GM21825 (cell line): ENCODE data around the gene C19orf18.

Experiments
- ATAC-seq: cut with Tn5 transposase; IDR thresholded peaks from one replicate; pipeline ENCODE4 v1.9.1; 2021; ENCODE audit warnings: mild to moderate bottlenecking, moderate library complexity; ENCODE audit not compliant: unreplicated experiment

Gene C19orf18

GRCh38 chr19:57949296-57949695 lies 25.0 kb downstream of the C19orf18 start:
- no peak for ATAC-seq

DNA sequence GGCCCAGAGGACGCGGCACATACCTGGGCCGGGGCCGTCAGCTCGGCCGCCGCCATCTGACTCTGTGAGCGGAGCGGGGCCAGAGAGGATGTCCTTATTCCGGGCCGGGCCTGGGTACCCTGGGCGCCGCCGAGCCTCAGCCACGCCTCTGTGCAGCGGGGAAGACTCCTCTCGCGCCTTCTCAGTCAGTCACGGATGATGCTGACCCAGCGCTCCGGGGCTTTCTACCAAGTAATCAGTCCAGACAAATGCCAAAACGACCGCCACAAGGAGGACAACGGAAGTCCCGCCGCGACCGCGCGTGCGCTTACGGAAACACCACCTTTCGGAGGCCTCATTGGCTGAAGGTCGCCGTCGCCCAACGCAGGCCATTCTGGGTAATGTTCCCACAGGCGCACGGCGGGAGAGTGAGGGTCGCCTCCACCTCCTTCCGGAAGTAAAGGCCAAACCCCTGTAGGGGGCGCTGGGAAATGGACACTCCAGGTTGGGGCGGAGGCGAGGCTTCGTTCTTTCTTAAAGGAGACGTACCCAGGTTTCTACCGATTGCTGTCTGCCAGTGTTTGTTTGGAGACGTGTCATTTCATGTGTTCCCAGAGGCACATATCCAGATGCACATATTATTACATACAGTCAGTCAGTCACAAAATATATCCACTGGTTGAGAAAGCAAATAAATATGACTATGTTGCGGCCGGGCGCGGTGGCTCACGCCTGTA lies 26.8 kb downstream of the C19orf18 start, which contains the start of gene ZNF256:
ZNF256 (minus strand) TSS at position 288 of the 716 bp plus-strand sequence; CDS start at position 56, 232 bp downstream.
- ATAC-seq: peak; percentile 87

- no peak for ATAC-seq
Measured at GRCh38 chr19:57947088-57947418, 27.3 kb downstream of the C19orf18 start.

- no peak for ATAC-seq
Measured at GRCh38 chr19:57946316-57946715, 28.0 kb downstream of the C19orf18 start.

DNA sequence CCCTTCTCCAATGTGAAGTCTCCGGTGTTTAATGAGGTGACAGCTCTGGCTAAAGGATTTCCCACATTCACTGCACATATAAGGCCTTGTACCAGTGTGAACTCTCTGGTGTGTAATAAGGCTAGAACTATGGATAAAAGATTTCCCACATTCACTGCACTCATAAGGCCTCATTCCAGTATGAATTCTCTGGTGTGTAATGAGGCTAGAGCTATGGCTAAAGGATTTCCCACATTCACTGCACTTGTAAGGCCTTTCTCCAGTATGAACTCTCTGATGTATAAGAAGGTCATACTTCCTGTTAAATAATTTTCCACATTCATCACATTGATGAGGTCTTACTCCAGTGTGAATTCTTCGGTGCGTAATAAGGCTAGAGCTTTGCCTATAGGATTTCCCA lies 32.7 kb downstream of the C19orf18 start:
- ATAC-seq: no peak

DNA sequence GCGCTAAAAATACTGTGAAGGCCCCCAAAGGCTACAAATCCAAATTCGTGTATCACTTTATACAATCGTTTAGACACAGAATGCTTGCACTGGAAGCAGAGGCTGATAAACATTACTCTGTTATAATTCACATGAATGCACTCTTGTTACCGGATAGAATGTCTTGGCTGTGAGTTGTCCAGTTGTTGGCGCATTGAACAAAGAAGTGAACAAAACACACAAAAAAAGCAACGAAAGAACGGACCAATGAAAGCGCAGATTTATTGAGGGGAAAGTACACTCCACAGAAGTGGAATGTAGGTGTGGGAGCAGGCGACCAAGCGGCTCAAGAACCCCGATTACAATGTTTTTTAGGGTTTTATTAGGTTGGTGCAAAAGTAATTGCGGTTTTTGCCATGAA lies 38.6 kb downstream of the C19orf18 start:
- ATAC-seq: no peak

GRCh38 chr19:57934820-57935665 lies 39.3 kb downstream of the C19orf18 start, which contains the start of gene ZNF418:
ZNF418 (minus strand) TSS chr19:57935402; CDS start chr19:57933822, 1,580 bp downstream.
- ATAC-seq: peak; percentile 76

DNA sequence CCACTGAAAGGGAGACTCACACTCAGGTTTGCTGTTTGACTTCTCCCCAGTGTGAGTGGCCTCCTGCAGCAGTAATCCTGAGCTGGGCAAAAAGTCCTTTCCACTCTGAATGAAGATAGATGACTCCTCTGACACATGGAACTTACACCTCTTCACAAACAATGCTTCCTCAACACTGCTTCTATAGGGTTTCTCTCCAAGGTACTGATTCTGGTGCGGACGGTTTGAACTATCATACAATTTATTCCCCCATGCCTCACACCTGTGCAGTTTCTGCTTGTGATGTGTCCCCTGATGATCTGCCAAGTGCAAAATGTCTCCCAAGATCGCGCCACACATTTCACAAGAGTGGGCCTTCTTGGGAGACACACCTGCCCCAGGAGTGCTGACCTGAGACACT lies 46.7 kb downstream of the C19orf18 start:
- ATAC-seq: no peak

- peak; percentile 93 for ATAC-seq
Measured at GRCh38 chr19:57916168-57916995, 58.0 kb downstream of the C19orf18 start, which contains the start of gene ZNF417. ZNF417 (minus strand) TSS chr19:57916592; CDS start chr19:57916411, 181 bp downstream.

DNA sequence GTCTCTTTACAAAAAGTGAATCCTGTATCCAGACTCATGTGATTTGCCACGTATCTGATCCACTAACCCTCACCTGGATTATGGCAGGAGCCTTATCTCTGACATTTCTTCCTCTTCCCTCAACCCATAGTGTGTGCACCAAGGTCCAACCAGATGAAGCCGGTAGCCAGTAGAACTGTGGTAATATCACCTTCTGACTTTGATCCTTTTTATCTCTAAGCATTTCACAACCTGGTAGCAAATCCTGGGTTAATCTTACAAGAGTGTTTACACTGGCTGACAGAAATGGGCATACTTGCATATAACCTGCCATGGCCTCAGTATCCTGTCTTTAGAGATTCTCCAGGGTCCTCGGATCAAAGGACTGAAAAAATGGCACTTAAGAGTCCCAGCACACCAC lies 59.8 kb downstream of the C19orf18 start:
- ATAC-seq: no peak
